HepG2 (cell line): Measurements from ENCODE around the gene ANKRD39. TPM values are rescaled to one million over a fixed set of nuclear protein-coding genes. Genes with fewer than 3 reads are reported as not detected.

Experiments used
- ATAC-seq: fragments of 200-7000 bp; cut with Tn5 transposase; 3 replicates; pipeline ENCODE4 v1.9.1; 2020; ENCODE audit warnings: mild to moderate bottlenecking, moderate library complexity
- BruUV-seq: library from RNA; stranded (reverse); fragments of 400-500 nt; replicated peaks from 2 replicates; lab custom pipeline; 2021; lab: Mats Ljungman, UMichigan
- CTCF ChIA-PET: fragments of 300-600 bp; formaldehyde crosslinking; extraction: SDS; loops from one replicate; lab custom pipeline; 2021; ENCODE audit warnings: low total read pairs, inconsistent platforms, low intra/inter-chr PET ratio; lab: Yijun Ruan, JAX
- POLR2A ChIA-PET: fragments of 350-600 bp; sonication (Branson Sonifier 250); formaldehyde crosslinking; loops from one replicate; lab custom pipeline; 2020; ENCODE audit warnings: antibody characterized with exemption, inconsistent platforms; lab: Yijun Ruan, JAX
- DNase-seq: peaks from one replicate; pipeline ENCODE4 v3.0.0-alpha.2; 2015; ENCODE audit warnings: low spot score
- FAIRE-seq: peaks from 3 replicates; lab custom pipeline; 2011; peaks lifted over from hg19 to GRCh38; lab: Jason Lieb, UNC
- H2AFZ ChIP-seq: one replicate; pipeline ENCODE4 v1.6.1; 2011; ENCODE audit warnings: low read length, inconsistent platforms
- H3K27ac ChIP-seq: fragments of 300-600 bp; 3 replicates; pipeline ENCODE4 v1.8.0; 2011; ENCODE audit warnings: mixed run types, mild to moderate bottlenecking, mixed read lengths, low read length, inconsistent platforms; ENCODE audit not compliant: insufficient read depth; ENCODE audit errors: extremely low read length
- H3K27me3 ChIP-seq, 2 experiments: fragments of 200-600 bp in 1 of 2; 2 replicates in 1 of 2; 3 replicates in 1 of 2; pipeline versions ENCODE4 v1.6.0 to v1.8.0; 2011; ENCODE audit warnings: low read length in 2 of 2, mild to moderate bottlenecking in 2 of 2, moderate library complexity in 2 of 2, inconsistent platforms in 1 of 2; ENCODE audit not compliant: insufficient read depth in 2 of 2, control insufficient read depth in 1 of 2
- H3K36me3 ChIP-seq, 2 experiments: fragments of 200-600 bp in 1 of 2; replicated peaks in 1 of 2; 2 replicates in 1 of 2; 3 replicates in 1 of 2; pipeline versions ENCODE4 v1.5.1 to v1.8.0; 2011; ENCODE audit warnings: low read length in 2 of 2, inconsistent platforms in 1 of 2; ENCODE audit not compliant: insufficient read depth in 2 of 2, control insufficient read depth in 1 of 2
- H3K4me1 ChIP-seq: 2 replicates; pipeline ENCODE4 v1.5.1; 2012; ENCODE audit warnings: low read length, inconsistent platforms; ENCODE audit not compliant: insufficient read depth
- H3K4me2 ChIP-seq: 2 replicates; pipeline ENCODE4 v1.6.0; 2011; ENCODE audit warnings: low read depth, low read length, inconsistent platforms
- H3K4me3 ChIP-seq, 3 experiments: fragments of 200-600 bp in 1 of 3; sonication (generic), shearing (Covaris generic) in 1 of 3; replicated peaks in 1 of 3; 2 replicates each; pipeline ENCODE4 v1.5.1; 2011 to 2016; ENCODE audit warnings: low read length in 3 of 3, inconsistent platforms in 2 of 3, low read depth in 2 of 3, mild to moderate bottlenecking in 2 of 3, control low read depth in 1 of 3, mixed read lengths in 1 of 3; ENCODE audit not compliant: insufficient read depth in 1 of 3
- H3K79me2 ChIP-seq: one replicate; pipeline ENCODE4 v1.6.1; 2011; ENCODE audit warnings: low read length, inconsistent platforms; ENCODE audit not compliant: insufficient read depth
- H3K9ac ChIP-seq: 2 replicates; pipeline ENCODE4 v1.6.0; 2011; ENCODE audit warnings: mild to moderate bottlenecking, low read depth, low read length, inconsistent platforms; ENCODE audit not compliant: insufficient read depth
- H3K9me3 ChIP-seq: 2 replicates; pipeline ENCODE4 v1.5.1; 2012; ENCODE audit warnings: mild to moderate bottlenecking, low read length
- H4K20me1 ChIP-seq: 2 replicates; pipeline ENCODE4 v1.6.0; 2011; ENCODE audit warnings: inconsistent platforms, mild to moderate bottlenecking, low read length, moderate library complexity; ENCODE audit not compliant: insufficient read depth
- BCL3 ChIP-seq: sonication (generic); formaldehyde crosslinking; IDR thresholded peaks from 2 replicates; pipeline ENCODE4 v1.5.1; 2020; ENCODE audit warnings: mild to moderate bottlenecking, missing genetic modification reagents, moderate library complexity
- BRCA1 ChIP-seq: sonication (generic); formaldehyde crosslinking; IDR thresholded peaks from 2 replicates; pipeline ENCODE4 v1.4.0; 2020; ENCODE audit warnings: missing genetic modification reagents
- CREB1 ChIP-seq, 2 experiments: fragments of 450-650 bp in 1 of 2; IDR thresholded peaks; 2 replicates each; pipeline ENCODE4 v1.6.1; 2016 to 2017; ENCODE audit warnings: control low read depth in 1 of 2, mild to moderate bottlenecking in 1 of 2, missing compliant biosample characterization in 1 of 2, missing genetic modification characterization in 1 of 2
- ELF3 ChIP-seq: IDR thresholded peaks from 2 replicates; pipeline ENCODE4 v1.6.1; 2016; ENCODE audit warnings: missing genetic modification reagents, missing compliant biosample characterization
- KAT8 ChIP-seq: IDR thresholded peaks from 2 replicates; pipeline ENCODE4 v1.6.1; 2016; ENCODE audit warnings: missing genetic modification reagents, missing compliant biosample characterization
- NCOA1 ChIP-seq: sonication (generic); formaldehyde crosslinking; IDR thresholded peaks from 2 replicates; pipeline ENCODE4 v1.9.0; 2021; ENCODE audit warnings: missing genetic modification reagents
- NRL ChIP-seq: sonication (generic); formaldehyde crosslinking; IDR thresholded peaks from 2 replicates; pipeline ENCODE4 v1.5.0; 2020; ENCODE audit warnings: missing genetic modification reagents, mild to moderate bottlenecking, moderate library complexity, borderline replicate concordance
- PHF21A ChIP-seq: sonication (generic); formaldehyde crosslinking; IDR thresholded peaks from 2 replicates; pipeline ENCODE4 v1.5.0; 2020; ENCODE audit warnings: mild to moderate bottlenecking, missing genetic modification reagents
- ZBTB42 ChIP-seq: sonication (generic); formaldehyde crosslinking; IDR thresholded peaks from 2 replicates; pipeline ENCODE4 v1.5.0; 2020; ENCODE audit warnings: mild to moderate bottlenecking, missing genetic modification reagents
- ZNF292 ChIP-seq: sonication (generic); formaldehyde crosslinking; IDR thresholded peaks from 2 replicates; pipeline ENCODE4 v1.8.1; 2022; ENCODE audit warnings: mild to moderate bottlenecking, low read depth, missing genetic modification reagents, borderline replicate concordance
- ZNF546 ChIP-seq: sonication (generic); formaldehyde crosslinking; conservative IDR thresholded peaks from 2 replicates; pipeline ENCODE4 v1.8.1; 2023; ENCODE audit warnings: mild to moderate bottlenecking, missing genetic modification reagents
- ZNF552 ChIP-seq: sonication (generic); formaldehyde crosslinking; IDR thresholded peaks from 2 replicates; pipeline ENCODE4 v1.9.0; 2022; ENCODE audit warnings: missing genetic modification reagents, mild to moderate bottlenecking, borderline replicate concordance
- ZNF644 ChIP-seq: IDR thresholded peaks from 2 replicates; pipeline ENCODE4 v1.6.1; 2016; ENCODE audit warnings: low read depth
- ZNF737 ChIP-seq: sonication (generic); formaldehyde crosslinking; IDR thresholded peaks from 2 replicates; pipeline ENCODE4 v1.5.0; 2020; ENCODE audit warnings: missing genetic modification reagents, mild to moderate bottlenecking, borderline replicate concordance
- ZSCAN12 ChIP-seq: sonication (generic); formaldehyde crosslinking; IDR thresholded peaks from 2 replicates; pipeline ENCODE4 v1.9.0; 2021; ENCODE audit warnings: mild to moderate bottlenecking, missing genetic modification reagents
- WGBS: methylation state at CpG from one replicate; pipeline ENCODE4 v1.1.6; 2017; ENCODE audit warnings: low lambda C conversion rate; 5-methylcytosine and 5-hydroxymethylcytosine counted together
- in situ Hi-C: cut with HindIII; loops from 2 replicates; pipeline ENCODE4 v1.10.0; 2017; ENCODE audit warnings: low pct_unique_long_range_greater_than_20kb; ENCODE audit not compliant: extremely low pct_ligation_motif_present
- intact Hi-C: fragments of 100-400 bp; cut with micrococcal nuclease; formaldehyde crosslinking; loops from one replicate; pipeline ENCODE4 v1.10.0; 2022; ENCODE audit not compliant: unreplicated experiment
- polyA plus RNA-seq, 8 experiments: library from polyadenylated mRNA; depleted of rRNA in 3 of 8; stranded (reverse) in 7 of 8; unstranded in 1 of 8; fragments of >200 nt; fragmentation: Illumina TruSeq in 4 of 8; extraction: Trizol in 4 of 8; gene quantifications; 2 replicates each; pipeline versions ENCODE4 v1.2.1 to v1.2.3, GENCODE V29; 2011 to 2016; ENCODE audit warnings: low read depth in 4 of 8, missing spikeins in 1 of 8, mixed read lengths in 1 of 8; ENCODE audit not compliant: insufficient read depth in 1 of 8
- total RNA-seq, 5 experiments: library from RNA; depleted of rRNA; stranded (reverse); fragments of >200 nt; fragmentation: Illumina TruSeq; extraction: Trizol; gene quantifications; 2 replicates each; pipeline ENCODE4 v1.2.3, GENCODE V29; 2016; ENCODE audit warnings: low read depth in 1 of 5
- TF ChIP-seq, protein P1 (sequence below): sonication (generic); formaldehyde crosslinking; IDR thresholded peaks from 2 replicates; pipeline ENCODE4 v1.5.1; 2020; ENCODE audit warnings: missing genetic modification reagents, mild to moderate bottlenecking, borderline replicate concordance
- TF ChIP-seq, protein P2 (sequence below): sonication (generic); formaldehyde crosslinking; IDR thresholded peaks from 2 replicates; pipeline ENCODE4 v1.4.0; 2020; ENCODE audit warnings: missing genetic modification reagents, mild to moderate bottlenecking, borderline replicate concordance

ANKRD39 gene
- total and polyA plus RNA-seq, 2 of the 13 experiments (the other 11 are each of a cell fraction or from before 2014, with no cell fraction given), result 23.2 to 24.8 TPM

- TF ChIP-seq BCL3 (CRISPR knock-in tag), result no peak
- TF ChIP-seq ZNF552 (CRISPR knock-in tag), result no peak
- TF ChIP-seq NRL, result no peak
- TF ChIP-seq ZBTB42 (CRISPR knock-in tag), result no peak
These were observed 26.7 kb upstream of the ANKRD39 start (continued) for GRCh38 chr2:96884299-96885094.

DNA sequence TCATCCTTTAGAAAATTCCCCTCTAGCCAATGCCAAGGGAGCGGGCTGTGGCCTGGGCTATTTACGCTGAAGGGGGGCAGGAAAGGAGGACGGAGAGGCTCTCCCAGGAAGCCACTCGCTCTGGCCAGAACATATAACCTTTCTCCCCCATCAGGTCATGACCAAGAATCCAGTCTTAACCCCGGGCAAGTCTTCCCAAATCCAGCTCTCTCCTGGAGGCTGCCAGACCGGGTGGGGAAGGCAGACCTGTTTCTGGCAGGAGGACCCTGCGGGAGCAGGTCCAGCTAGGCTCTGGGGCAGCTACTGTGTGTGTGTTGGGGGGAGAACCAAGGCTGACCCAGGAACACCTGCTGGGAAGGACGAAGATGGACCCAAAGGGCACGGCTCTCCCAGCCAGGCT is 25.5 kb upstream of the ANKRD39 start:
- H2AFZ ChIP-seq, result no peak overlapping the region
- no peak overlapping the region for H3K27ac ChIP-seq
- no peaks in the 10 kb centered on the region; the same call in 1 of the 2 replicates for H4K20me1 ChIP-seq
- in situ Hi-C loops, result no loop called here
- no peak for ATAC-seq
- POLR2A ChIA-PET, result interaction anchor here (1.5 kb wide), 1 partner anchor 22 kb away, joined by 4 read pairs; no protein-coding TSS in a partner anchor
- H3K36me3 ChIP-seq, result no peaks in the 10 kb centered on the region
- FAIRE-seq, result no peak
- H3K4me2 ChIP-seq, result no peak overlapping the region
- CTCF ChIA-PET, result no interaction called here
- no peak for DNase-seq
- no TSS peak for BruUV-seq
- H3K9me3 ChIP-seq, result no peaks in the 10 kb centered on the region
- intact Hi-C loops, result no loop called here
- no peaks in the 10 kb centered on the region for H3K79me2 ChIP-seq
- WGBS, result 26% methylated on average over 7 of the region's 9 CpGs
- H3K27me3 ChIP-seq, result peaks cover 35 to 94% of the 10 kb centered on the region in 2 experiments
- H3K4me3 ChIP-seq, result no peak overlapping the region
- no peaks in the 10 kb centered on the region for H3K4me1 ChIP-seq
- no peak overlapping the region for H3K9ac ChIP-seq
- TF ChIP-seq ZNF737 (no peak), ELF3 (CRISPR knock-in tag) (no peak), KAT8 (no peak), NCOA1 (no peak), ZNF644 (no peak), PHF21A (CRISPR knock-in tag) (no peak), ZSCAN12 (CRISPR knock-in tag) (no peak), ZNF546 (CRISPR knock-in tag) (no peak), BRCA1 (no peak), ZNF292 (no peak), CREB1 (IDR thresholded peaks at IDR 0.05) (no peak), CREB1 (CRISPR knock-in tag; IDR thresholded peaks at IDR 0.05) (no peak)
- TF ChIP-seq, protein P1, sequence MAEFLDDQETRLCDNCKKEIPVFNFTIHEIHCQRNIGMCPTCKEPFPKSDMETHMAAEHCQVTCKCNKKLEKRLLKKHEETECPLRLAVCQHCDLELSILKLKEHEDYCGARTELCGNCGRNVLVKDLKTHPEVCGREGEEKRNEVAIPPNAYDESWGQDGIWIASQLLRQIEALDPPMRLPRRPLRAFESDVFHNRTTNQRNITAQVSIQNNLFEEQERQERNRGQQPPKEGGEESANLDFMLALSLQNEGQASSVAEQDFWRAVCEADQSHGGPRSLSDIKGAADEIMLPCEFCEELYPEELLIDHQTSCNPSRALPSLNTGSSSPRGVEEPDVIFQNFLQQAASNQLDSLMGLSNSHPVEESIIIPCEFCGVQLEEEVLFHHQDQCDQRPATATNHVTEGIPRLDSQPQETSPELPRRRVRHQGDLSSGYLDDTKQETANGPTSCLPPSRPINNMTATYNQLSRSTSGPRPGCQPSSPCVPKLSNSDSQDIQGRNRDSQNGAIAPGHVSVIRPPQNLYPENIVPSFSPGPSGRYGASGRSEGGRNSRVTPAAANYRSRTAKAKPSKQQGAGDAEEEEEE (CRISPR knock-in tag), result no peak
- TF ChIP-seq, protein P2, sequence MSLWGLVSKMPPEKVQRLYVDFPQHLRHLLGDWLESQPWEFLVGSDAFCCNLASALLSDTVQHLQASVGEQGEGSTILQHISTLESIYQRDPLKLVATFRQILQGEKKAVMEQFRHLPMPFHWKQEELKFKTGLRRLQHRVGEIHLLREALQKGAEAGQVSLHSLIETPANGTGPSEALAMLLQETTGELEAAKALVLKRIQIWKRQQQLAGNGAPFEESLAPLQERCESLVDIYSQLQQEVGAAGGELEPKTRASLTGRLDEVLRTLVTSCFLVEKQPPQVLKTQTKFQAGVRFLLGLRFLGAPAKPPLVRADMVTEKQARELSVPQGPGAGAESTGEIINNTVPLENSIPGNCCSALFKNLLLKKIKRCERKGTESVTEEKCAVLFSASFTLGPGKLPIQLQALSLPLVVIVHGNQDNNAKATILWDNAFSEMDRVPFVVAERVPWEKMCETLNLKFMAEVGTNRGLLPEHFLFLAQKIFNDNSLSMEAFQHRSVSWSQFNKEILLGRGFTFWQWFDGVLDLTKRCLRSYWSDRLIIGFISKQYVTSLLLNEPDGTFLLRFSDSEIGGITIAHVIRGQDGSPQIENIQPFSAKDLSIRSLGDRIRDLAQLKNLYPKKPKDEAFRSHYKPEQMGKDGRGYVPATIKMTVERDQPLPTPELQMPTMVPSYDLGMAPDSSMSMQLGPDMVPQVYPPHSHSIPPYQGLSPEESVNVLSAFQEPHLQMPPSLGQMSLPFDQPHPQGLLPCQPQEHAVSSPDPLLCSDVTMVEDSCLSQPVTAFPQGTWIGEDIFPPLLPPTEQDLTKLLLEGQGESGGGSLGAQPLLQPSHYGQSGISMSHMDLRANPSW (CRISPR knock-in tag), result no peak
